Measurements from ENCODE around the gene PPIL1.

DNA sequence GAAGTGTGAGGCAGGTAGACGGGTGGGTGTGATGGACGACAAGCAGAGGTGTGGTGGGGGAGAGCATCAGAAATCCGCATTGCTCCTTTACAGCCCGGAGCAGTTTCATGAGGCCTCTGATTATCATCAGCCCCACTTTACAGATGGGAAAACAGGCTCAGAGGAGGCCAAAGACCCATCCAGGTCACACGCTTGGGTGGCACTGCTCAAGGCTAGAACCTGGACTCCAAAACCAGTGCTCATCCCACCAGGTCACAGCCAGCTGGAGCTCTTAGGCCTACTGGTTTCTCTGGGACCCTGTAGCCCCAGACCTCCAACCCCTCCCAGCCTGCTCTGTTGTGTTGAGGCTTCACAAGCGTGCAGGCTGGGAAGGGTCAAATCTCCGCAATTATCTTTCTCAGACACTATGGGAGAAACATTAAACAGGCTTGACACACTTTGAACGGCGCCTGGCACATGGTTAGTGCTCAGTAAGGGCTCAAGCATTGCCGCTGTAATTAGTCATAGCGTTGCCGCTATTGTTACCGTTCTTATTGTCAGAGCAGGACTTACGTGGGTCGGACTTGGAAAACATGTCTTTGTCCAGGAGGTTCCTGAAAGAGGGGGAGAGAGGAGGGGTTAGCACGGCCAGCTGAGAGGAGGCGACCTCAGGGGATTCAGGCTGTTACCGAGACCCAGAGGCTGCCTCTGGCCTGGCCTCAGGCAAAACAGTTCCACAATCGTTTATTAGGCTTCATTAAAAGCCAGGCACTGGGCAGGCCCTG lies 51.9 kb downstream of the PPIL1 start:
- TF ChIP-seq POLR2AphosphoS5 (IDR thresholded peaks at IDR 0.05) (no peak), EZH2 (IDR thresholded peaks at IDR 0.05; ENCODE audit: borderline replicate concordance, insufficient read depth, low read length, poor library complexity, severe bottlenecking) (no peak)
- TF ChIP-seq, protein P1, sequence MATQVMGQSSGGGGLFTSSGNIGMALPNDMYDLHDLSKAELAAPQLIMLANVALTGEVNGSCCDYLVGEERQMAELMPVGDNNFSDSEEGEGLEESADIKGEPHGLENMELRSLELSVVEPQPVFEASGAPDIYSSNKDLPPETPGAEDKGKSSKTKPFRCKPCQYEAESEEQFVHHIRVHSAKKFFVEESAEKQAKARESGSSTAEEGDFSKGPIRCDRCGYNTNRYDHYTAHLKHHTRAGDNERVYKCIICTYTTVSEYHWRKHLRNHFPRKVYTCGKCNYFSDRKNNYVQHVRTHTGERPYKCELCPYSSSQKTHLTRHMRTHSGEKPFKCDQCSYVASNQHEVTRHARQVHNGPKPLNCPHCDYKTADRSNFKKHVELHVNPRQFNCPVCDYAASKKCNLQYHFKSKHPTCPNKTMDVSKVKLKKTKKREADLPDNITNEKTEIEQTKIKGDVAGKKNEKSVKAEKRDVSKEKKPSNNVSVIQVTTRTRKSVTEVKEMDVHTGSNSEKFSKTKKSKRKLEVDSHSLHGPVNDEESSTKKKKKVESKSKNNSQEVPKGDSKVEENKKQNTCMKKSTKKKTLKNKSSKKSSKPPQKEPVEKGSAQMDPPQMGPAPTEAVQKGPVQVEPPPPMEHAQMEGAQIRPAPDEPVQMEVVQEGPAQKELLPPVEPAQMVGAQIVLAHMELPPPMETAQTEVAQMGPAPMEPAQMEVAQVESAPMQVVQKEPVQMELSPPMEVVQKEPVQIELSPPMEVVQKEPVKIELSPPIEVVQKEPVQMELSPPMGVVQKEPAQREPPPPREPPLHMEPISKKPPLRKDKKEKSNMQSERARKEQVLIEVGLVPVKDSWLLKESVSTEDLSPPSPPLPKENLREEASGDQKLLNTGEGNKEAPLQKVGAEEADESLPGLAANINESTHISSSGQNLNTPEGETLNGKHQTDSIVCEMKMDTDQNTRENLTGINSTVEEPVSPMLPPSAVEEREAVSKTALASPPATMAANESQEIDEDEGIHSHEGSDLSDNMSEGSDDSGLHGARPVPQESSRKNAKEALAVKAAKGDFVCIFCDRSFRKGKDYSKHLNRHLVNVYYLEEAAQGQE (IDR thresholded peaks at IDR 0.05; ENCODE audit: borderline replicate concordance): no peak

Measured in neural cell (in vitro differentiated cells).